HCT116 (cell line): Measurements from ENCODE around the gene PDGFA. TPM values are rescaled to one million over a fixed set of nuclear protein-coding genes. Genes with fewer than 3 reads are reported as not detected.

Experiments
- ATAC-seq: fragments of 200-7000 bp; cut with Tn5 transposase; 2 replicates; pipeline ENCODE4 v1.9.1; 2020; ENCODE audit warnings: mild to moderate bottlenecking, moderate library complexity
- BruUV-seq: library from RNA; stranded (reverse); fragments of 400-500 nt; replicated peaks from 2 replicates; lab custom pipeline; 2021; lab: Mats Ljungman, UMichigan
- CTCF ChIA-PET: fragments of 300-600 bp; sonication (Branson Sonifier 250); formaldehyde crosslinking; loops from one replicate; lab custom pipeline; 2021; ENCODE audit warnings: antibody characterized with exemption; lab: Charles Lee
- POLR2A ChIA-PET: fragments of 300-600, 350-600 bp; sonication (Branson Sonifier 250); formaldehyde crosslinking; loops from one replicate; lab custom pipeline; 2021; ENCODE audit warnings: antibody characterized with exemption; lab: Charles Lee
- RAD21 ChIA-PET, 2 experiments: fragments of 300-600 bp; sonication (Branson Sonifier 250); formaldehyde crosslinking; loops; one replicate each; lab custom pipeline; 2023; ENCODE audit warnings: low total read pairs in 2 of 2; ENCODE audit not compliant: uncharacterized antibody in 2 of 2, unreplicated experiment in 2 of 2, low non-redundant PET in 1 of 2; lab: Charles Lee
- DNase-seq: peaks from one replicate; pipeline ENCODE4 v3.0.0-alpha.2; 2010; ENCODE audit warnings: low read depth, low spot score
- H2AFZ ChIP-seq: fragments of 200-600 bp; shearing (Covaris generic), sonication (generic); 2 replicates; pipeline ENCODE4 v1.6.1; 2017; ENCODE audit warnings: low read depth, mixed run types, mixed read lengths, antibody characterized with exemption, low read length; ENCODE audit not compliant: poor library complexity, severe bottlenecking
- H3K27ac ChIP-seq: 2 replicates; pipeline ENCODE4 v1.5.1; 2012; ENCODE audit warnings: low read depth, low read length
- H3K27me3 ChIP-seq: fragments of 200-600 bp; sonication (generic); 2 replicates; pipeline ENCODE4 v1.6.1; 2016; ENCODE audit warnings: mixed run types, low read length, mixed read lengths; ENCODE audit not compliant: insufficient read depth
- H3K36me3 ChIP-seq, 2 experiments: fragments of 200-500 bp in 1 of 2; fragments of 200-600 bp in 1 of 2; sonication (Bioruptor generic) in 1 of 2; sonication (generic) in 1 of 2; 2 replicates each; pipeline versions ENCODE4 v1.5.1 to v1.6.1; 2014 to 2016; ENCODE audit warnings: low read length in 2 of 2, inconsistent platforms in 1 of 2, mixed read lengths in 1 of 2, mixed run types in 1 of 2; ENCODE audit not compliant: insufficient read depth in 2 of 2, control insufficient read depth in 1 of 2
- H3K4me1 ChIP-seq, 2 experiments: fragments of 200-600 bp in 1 of 2; sonication (generic) in 1 of 2; 2 replicates each; pipeline versions ENCODE4 v1.5.1 to v1.6.1; 2012 to 2017; ENCODE audit warnings: low read length in 2 of 2, inconsistent platforms in 1 of 2, mild to moderate bottlenecking in 1 of 2, mixed read lengths in 1 of 2, mixed run types in 1 of 2, moderate library complexity in 1 of 2; ENCODE audit not compliant: insufficient read depth in 2 of 2, control insufficient read depth in 1 of 2
- H3K4me2 ChIP-seq: fragments of 200-600 bp; sonication (generic); 2 replicates; pipeline ENCODE4 v1.6.1; 2017; ENCODE audit warnings: mixed run types, low read length, mixed read lengths
- H3K4me3 ChIP-seq, 2 experiments: fragments of 200-600 bp in 1 of 2; sonication (generic) in 1 of 2; replicated peaks in 1 of 2; 2 replicates each; pipeline ENCODE4 v1.5.1; 2011 to 2016; ENCODE audit warnings: low read length in 2 of 2, control low read depth in 1 of 2, low read depth in 1 of 2, mild to moderate bottlenecking in 1 of 2, mixed read lengths in 1 of 2, mixed run types in 1 of 2
- H3K79me2 ChIP-seq: fragments of 200-600 bp; sonication (generic); 2 replicates; pipeline ENCODE4 v1.6.1; 2017; ENCODE audit warnings: mild to moderate bottlenecking, mixed run types, low read length, moderate library complexity, mixed read lengths; ENCODE audit not compliant: insufficient read depth
- H3K9ac ChIP-seq: fragments of 200-600 bp; sonication (generic); 2 replicates; pipeline ENCODE4 v1.6.1; 2016; ENCODE audit warnings: low read length, mixed read lengths
- H3K9me2 ChIP-seq: fragments of 200-600 bp; sonication (generic), shearing (Covaris generic); 2 replicates; pipeline ENCODE4 v1.6.1; 2017; ENCODE audit warnings: mixed run types, mild to moderate bottlenecking, moderate library complexity; ENCODE audit not compliant: insufficient read depth
- H3K9me3 ChIP-seq, 2 experiments: fragments of 200-500 bp in 1 of 2; fragments of 200-600 bp in 1 of 2; sonication (Bioruptor generic) in 1 of 2; sonication (generic) in 1 of 2; 2 replicates each; pipeline ENCODE4 v1.6.1; 2014 to 2017; ENCODE audit warnings: low read length in 2 of 2, mixed read lengths in 2 of 2, inconsistent platforms in 1 of 2, low read depth in 1 of 2, mild to moderate bottlenecking in 1 of 2, mixed run types in 1 of 2, moderate library complexity in 1 of 2; ENCODE audit not compliant: control insufficient read depth in 1 of 2, insufficient read depth in 1 of 2
- H4K20me1 ChIP-seq: fragments of 200-600 bp; sonication (generic), shearing (Covaris generic); 2 replicates; pipeline ENCODE4 v1.6.1; 2017; ENCODE audit warnings: mixed run types, mild to moderate bottlenecking, moderate library complexity; ENCODE audit not compliant: insufficient read depth
- CBX3 ChIP-seq: IDR thresholded peaks from 2 replicates; pipeline ENCODE4 v1.6.1; 2012; ENCODE audit warnings: low read depth
- ELF1 ChIP-seq: IDR thresholded peaks from 2 replicates; pipeline ENCODE4 v1.6.1; 2012; ENCODE audit warnings: low read depth, borderline replicate concordance
- EZH2 ChIP-seq: fragments of 200-600 bp; sonication (generic); IDR thresholded peaks from 2 replicates; pipeline ENCODE4 v1.6.1; 2017; ENCODE audit warnings: antibody characterized with exemption, mixed run types
- EZH2phosphoT487 ChIP-seq: fragments of 200-600 bp; IDR thresholded peaks from 2 replicates; pipeline ENCODE4 v1.6.1; 2018; ENCODE audit warnings: antibody characterized with exemption, borderline replicate concordance
- FOSL1 ChIP-seq: IDR thresholded peaks from 2 replicates; pipeline ENCODE4 v1.6.1; 2012; ENCODE audit warnings: low read depth
- POLR2A ChIP-seq: IDR thresholded peaks from 2 replicates; pipeline ENCODE4 v1.7.0; 2011; ENCODE audit warnings: borderline replicate concordance; ENCODE audit not compliant: insufficient read depth, insufficient read length; ENCODE audit errors: extremely low read depth
- POLR2AphosphoS5 ChIP-seq: IDR thresholded peaks from 2 replicates; pipeline ENCODE4 v1.6.1; 2011; ENCODE audit warnings: mild to moderate bottlenecking, low read depth, low read length, moderate library complexity
- RAD21 ChIP-seq: IDR thresholded peaks from 2 replicates; pipeline ENCODE4 v1.6.1; 2012; ENCODE audit warnings: low read depth, mild to moderate bottlenecking
- REST ChIP-seq: IDR thresholded peaks from 2 replicates; pipeline ENCODE4 v1.6.1; 2012; ENCODE audit warnings: low read depth
- SRF ChIP-seq: IDR thresholded peaks from 2 replicates; pipeline ENCODE4 v1.6.1; 2012; ENCODE audit warnings: low read depth
- TCF7L2 ChIP-seq: IDR thresholded peaks from 2 replicates; pipeline ENCODE4 v1.7.0; 2011; ENCODE audit warnings: borderline replicate concordance, inconsistent platforms; ENCODE audit not compliant: insufficient read depth, insufficient read length; ENCODE audit errors: extremely low read depth
- ZNF274 ChIP-seq: fragments of 200-500 bp; sonication (Bioruptor generic); IDR thresholded peaks from 2 replicates; pipeline ENCODE4 v1.6.1; 2014; ENCODE audit warnings: mild to moderate bottlenecking, low read depth, low read length, inconsistent platforms
- intact Hi-C: fragments of 100-400 bp; cut with micrococcal nuclease; formaldehyde crosslinking; loops from 2 replicates; pipeline ENCODE4 v1.10.0; 2022
- total RNA-seq: library from RNA; stranded (reverse); gene quantifications from one replicate; pipeline ENCODE4 v1.2.1, GENCODE V29; 2021; ENCODE audit not compliant: unreplicated experiment
- TF ChIP-seq, protein P1 (sequence below): IDR thresholded peaks from 2 replicates; pipeline ENCODE4 v1.6.1; 2012
- TF ChIP-seq, protein P2 (sequence below): IDR thresholded peaks from 2 replicates; pipeline ENCODE4 v1.6.1; 2011; ENCODE audit warnings: mild to moderate bottlenecking, low read length, moderate library complexity; ENCODE audit not compliant: insufficient replicate concordance; ENCODE audit errors: extremely low read depth

Gene PDGFA
- total RNA-seq, 1 experiment from 2014 or later, result 44.7 TPM

GRCh38 chr7:510131-510481 is 9.5 kb downstream of the PDGFA start:
- no peak for TF ChIP-seq SRF
- no peak for TF ChIP-seq ZNF274
- Histone ChIP-seq H3K4me3 (no peak overlapping the region), H3K4me2 (no peak overlapping the region), H2AFZ (no peak overlapping the region), H3K79me2 (peaks cover 24% of the 10 kb centered on the region), H3K9ac (no peak overlapping the region), H3K27ac (no peak overlapping the region), H3K9me2 (no peaks in the 10 kb centered on the region), H3K36me3 (no peaks in the 10 kb centered on the region; a peak in 2 of 4 replicates), H3K4me1 (peaks cover 0 to 10% of the 10 kb centered on the region in 2 experiments; a peak in 2 of 4 replicates), H4K20me1 (no peaks in the 10 kb centered on the region), H3K9me3 (no peaks in the 10 kb centered on the region), H3K27me3 (no peaks in the 10 kb centered on the region)
- intact Hi-C loops, result loop anchor here (10.0 kb wide), 1 partner anchor 185 kb away; no protein-coding TSS in a partner anchor
- ChIA-PET CTCF (no interaction called here), POLR2A (no interaction called here), RAD21 (no interaction called here)
- DNase-seq (no peak), ATAC-seq (no peak)
- BruUV-seq, result no TSS peak

DNA sequence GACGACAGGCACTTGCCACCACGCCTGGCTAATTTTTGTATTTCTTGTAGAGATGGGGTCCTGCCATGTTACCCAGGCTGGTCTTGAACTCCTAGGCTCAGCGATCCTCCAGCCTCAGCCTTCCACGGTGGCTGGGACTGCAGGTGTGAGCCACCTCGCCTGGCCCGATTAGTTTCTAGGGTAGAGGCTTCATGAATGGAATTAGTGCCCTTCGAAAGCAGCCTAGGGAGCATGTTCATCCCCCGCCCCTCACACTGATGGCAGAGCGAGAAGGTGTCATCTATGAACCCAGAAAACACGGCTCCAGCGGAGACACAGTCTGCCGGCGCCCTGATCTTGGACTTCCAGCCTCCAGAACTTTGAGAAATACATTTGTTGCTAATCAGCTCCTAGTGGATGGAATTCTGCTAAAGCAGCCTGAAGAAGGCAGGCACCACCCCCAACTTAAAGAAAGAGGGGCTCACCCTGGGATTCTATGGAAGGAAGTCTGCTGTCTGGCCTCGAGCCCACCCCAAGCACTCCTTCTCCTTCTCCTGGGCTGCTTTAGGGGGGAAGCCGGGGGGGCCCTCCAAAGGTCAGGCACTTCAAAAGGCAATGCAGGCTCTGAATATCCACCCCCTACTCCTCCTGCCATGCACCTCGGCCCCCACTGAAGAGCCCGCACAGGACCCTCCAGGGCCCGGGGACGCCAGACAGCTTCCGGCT is 10.1 kb downstream of the PDGFA start:
- ATAC-seq (no peak), DNase-seq (no peak)
- H3K4me1 ChIP-seq, result peaks cover 0 to 5% of the 10 kb centered on the region in 2 experiments; a peak in 1 of 4 replicates
- H3K27ac ChIP-seq, result no peak overlapping the region
- intact Hi-C loops, result loop anchor here (10.0 kb wide), 1 partner anchor 185 kb away; no protein-coding TSS in a partner anchor
- no peak overlapping the region for H3K9ac ChIP-seq
- no peaks in the 10 kb centered on the region; a peak in 2 of 4 replicates for H3K36me3 ChIP-seq
- CTCF ChIA-PET, result no interaction called here
- no peaks in the 10 kb centered on the region for H4K20me1 ChIP-seq
- H3K4me3 ChIP-seq, result no peak overlapping the region
- H3K79me2 ChIP-seq, result peaks cover 18% of the 10 kb centered on the region
- no TSS peak for BruUV-seq
- H3K27me3 ChIP-seq, result no peaks in the 10 kb centered on the region
- no peaks in the 10 kb centered on the region for H3K9me2 ChIP-seq
- H2AFZ ChIP-seq, result no peak overlapping the region
- POLR2A ChIA-PET, result no interaction called here
- no peak overlapping the region for H3K4me2 ChIP-seq
- no peaks in the 10 kb centered on the region for H3K9me3 ChIP-seq
- no peak for TF ChIP-seq FOSL1
- no peak for TF ChIP-seq CBX3
- TF ChIP-seq EZH2, result no peak
- TF ChIP-seq, protein P1, sequence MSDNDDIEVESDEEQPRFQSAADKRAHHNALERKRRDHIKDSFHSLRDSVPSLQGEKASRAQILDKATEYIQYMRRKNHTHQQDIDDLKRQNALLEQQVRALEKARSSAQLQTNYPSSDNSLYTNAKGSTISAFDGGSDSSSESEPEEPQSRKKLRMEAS, result no peak
- no peak for TF ChIP-seq REST
- no peak for TF ChIP-seq RAD21
- TF ChIP-seq ELF1, result no peak
- TF ChIP-seq TCF7L2, result no peak
- TF ChIP-seq, protein P2, sequence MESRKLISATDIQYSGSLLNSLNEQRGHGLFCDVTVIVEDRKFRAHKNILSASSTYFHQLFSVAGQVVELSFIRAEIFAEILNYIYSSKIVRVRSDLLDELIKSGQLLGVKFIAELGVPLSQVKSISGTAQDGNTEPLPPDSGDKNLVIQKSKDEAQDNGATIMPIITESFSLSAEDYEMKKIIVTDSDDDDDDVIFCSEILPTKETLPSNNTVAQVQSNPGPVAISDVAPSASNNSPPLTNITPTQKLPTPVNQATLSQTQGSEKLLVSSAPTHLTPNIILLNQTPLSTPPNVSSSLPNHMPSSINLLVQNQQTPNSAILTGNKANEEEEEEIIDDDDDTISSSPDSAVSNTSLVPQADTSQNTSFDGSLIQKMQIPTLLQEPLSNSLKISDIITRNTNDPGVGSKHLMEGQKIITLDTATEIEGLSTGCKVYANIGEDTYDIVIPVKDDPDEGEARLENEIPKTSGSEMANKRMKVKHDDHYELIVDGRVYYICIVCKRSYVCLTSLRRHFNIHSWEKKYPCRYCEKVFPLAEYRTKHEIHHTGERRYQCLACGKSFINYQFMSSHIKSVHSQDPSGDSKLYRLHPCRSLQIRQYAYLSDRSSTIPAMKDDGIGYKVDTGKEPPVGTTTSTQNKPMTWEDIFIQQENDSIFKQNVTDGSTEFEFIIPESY, result no peak
- TF ChIP-seq POLR2AphosphoS5, result no peak
- no peak for TF ChIP-seq POLR2A
- TF ChIP-seq EZH2phosphoT487, result no peak
- RAD21 ChIA-PET, result no interaction called here
